ENCODE data around the gene RPL29.

Gene RPL29

DNA sequence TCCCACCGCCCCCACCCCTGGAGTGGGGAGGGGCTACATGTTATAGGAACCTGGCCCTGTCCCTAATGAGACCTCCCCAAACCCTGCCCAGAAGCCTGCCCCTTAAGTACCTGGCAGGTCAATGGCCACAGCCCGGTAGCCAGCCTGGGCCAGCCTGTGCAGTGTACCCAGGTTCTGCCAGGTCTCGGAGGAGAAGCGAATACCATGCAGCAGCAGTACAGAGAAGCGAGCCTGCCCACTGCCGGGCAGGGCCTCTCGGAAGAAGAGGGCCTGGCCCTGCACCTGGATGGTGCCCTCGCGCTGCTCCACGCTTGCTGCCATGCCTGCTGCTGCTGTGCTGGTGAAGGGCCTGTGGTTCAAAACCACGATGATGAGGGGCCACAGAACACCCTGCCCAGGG, 24.3 kb downstream of the RPL29 start:
- intact Hi-C loops (cut with DNase I), result no loop called here
- no peak for DNase-seq

- no peak for DNase-seq
- intact Hi-C loops (cut with DNase I), result no loop called here
Observed at GRCh38 chr3:51970606-51971300, 24.9 kb downstream of the RPL29 start.

- intact Hi-C loops (cut with DNase I), result no loop called here
- no peak for DNase-seq
Observed at GRCh38 chr3:51969841-51970240, 25.9 kb downstream of the RPL29 start.

- DNase-seq, result no peak
- intact Hi-C loops (cut with DNase I), result no loop called here
Observed at GRCh38 chr3:51968883-51969678, 26.6 kb downstream of the RPL29 start.

- DNase-seq, result peak in 10 of 42 donors; percentile 13 to 67 (median 30)
- intact Hi-C loops (cut with DNase I), result no loop called here
Observed at GRCh38 chr3:51968170-51968775, 27.4 kb downstream of the RPL29 start.

DNA sequence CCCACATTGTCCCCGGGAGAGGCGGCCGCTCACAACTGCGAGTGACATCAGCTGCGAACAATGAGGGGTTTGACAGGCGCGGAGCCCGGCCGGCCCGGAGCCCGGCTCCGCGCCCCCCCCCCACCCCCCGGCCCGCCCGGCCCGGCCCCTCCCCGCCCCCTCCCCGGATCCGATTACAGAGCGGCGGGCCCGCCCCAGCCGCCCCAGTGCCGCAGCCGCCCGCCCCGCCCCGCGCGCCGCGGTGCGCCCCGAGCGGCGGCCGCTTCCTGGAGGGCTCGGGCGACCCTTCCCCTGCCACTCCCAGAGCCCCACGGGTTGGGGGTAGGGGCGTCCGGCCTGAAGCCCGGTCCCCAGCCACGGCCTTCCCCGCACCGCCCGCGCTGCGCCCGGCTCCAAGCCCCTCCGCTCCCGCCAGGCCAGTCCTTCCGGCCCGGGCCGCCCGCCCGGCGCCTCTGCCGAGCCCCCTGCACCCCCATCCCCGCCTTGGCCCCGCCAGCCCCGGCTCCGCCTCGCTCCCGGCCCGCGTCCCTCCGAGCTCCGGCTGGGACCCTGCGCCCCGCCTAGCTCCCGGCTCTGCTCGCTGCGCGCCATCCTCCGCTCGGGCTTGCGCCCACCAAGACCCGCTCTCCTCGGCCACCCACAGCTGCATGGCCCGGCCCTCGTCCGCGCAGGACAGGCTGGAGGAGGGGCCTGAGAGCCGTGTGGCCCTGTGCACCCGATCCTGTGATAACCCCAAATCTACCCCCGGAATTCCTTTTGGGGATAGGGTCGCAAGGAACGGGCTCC, 28.1 kb downstream of the RPL29 start, which contains the start of gene PCBP4:
TSS of gene PCBP4 (minus strand) at position 71 of the 786 bp plus-strand sequence. CDS start 6,214 bp downstream, outside the sequence.
- DNase-seq, result peak; percentile 74 to 94 (median 86)
- intact Hi-C loops (cut with DNase I), result no loop called here

- DNase-seq, result peak in 1 of 42 donors; percentile 47
- intact Hi-C loops (cut with DNase I), result no loop called here
Observed at GRCh38 chr3:51966922-51967383, 28.7 kb downstream of the RPL29 start.

DNA sequence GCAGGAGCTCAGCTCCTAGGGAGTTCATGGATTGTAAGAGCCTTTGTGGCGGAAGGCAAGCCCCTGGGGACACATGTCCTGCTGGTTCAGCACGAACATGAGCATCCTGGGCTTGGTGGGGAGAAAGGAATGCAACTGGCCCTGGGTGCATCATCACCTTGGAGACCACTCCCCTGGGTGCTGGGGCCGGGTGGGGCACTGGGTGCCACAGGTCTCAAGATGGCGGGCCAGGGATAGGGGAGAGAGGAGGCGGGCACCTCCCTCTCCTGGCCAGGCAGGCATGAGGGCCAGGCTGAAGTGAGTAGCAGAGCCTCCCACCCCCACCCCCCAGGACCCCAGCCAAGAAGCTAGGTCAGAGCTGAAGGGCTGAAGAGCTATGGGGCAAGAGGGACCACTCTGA, 29.2 kb downstream of the RPL29 start:
- peak in 9 of 42 donors; percentile 20 to 62 (median 33) for DNase-seq
- intact Hi-C loops (cut with DNase I), result no loop called here

DNA sequence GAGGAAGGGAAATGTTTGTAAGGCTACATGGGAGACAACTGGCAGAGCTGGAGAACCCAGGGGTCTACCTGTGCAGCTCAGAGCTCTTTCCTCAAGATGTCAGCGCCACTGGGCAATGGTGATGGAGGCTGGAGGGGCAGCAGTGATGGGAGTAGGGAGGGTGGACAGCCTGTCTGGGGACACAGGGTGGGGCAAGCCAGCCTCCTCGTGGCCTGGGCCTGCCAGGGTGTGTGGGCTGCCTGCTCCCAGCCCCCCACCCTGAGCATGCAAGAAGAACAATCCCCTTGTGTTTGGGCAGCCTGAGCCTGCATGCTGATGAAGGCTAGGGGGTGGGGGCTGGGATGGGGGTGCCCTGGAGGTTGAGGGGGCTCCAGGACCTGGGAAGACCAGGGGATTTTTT, 29.7 kb downstream of the RPL29 start:
- intact Hi-C loops (cut with DNase I), result no loop called here
- peak; percentile 54 to 92 (median 82) for DNase-seq

GRCh38 chr3:51964521-51964920, 31.2 kb downstream of the RPL29 start:
- intact Hi-C loops (cut with DNase I), result no loop called here
- no peak for DNase-seq

DNA sequence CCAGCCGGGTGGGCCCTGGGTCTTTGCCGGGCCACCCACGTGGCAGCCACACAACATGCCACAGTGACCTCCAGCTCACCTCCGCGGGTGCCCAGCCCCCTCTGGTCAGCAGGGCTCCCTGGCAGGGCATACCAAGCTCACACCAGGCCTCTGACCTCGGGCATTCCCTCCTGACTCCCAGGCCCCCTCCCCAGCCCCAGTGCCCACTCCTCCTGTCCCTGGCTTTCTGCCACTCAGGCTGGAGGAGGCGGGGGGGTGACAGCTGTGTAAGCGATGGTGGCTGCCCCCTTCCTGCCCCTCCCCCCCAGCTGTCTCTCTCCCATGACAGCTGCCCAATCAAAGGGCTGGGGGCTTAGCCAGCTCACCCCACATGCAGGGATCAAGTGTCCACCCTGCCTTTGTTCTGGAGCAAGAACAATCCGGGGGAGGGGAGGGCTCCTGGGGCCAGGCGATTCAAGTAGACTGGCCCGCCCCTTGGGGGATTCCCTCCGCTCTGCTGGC, 31.7 kb downstream of the RPL29 start:
- intact Hi-C loops (cut with DNase I), result no loop called here
- peak in 36 of 42 donors; percentile 44 to 90 (median 72) for DNase-seq

- DNase-seq, result peak in 15 of 42 donors; percentile 12 to 76 (median 51)
- intact Hi-C loops (cut with DNase I), result no loop called here
Observed at GRCh38 chr3:51962854-51963530, 32.7 kb downstream of the RPL29 start.

- no peak for DNase-seq
- intact Hi-C loops (cut with DNase I), result no loop called here
Observed at GRCh38 chr3:51961602-51962569, 33.8 kb downstream of the RPL29 start.

GRCh38 chr3:51961011-51961410, 34.7 kb downstream of the RPL29 start:
- intact Hi-C loops (cut with DNase I), result no loop called here
- no peak for DNase-seq

DNA sequence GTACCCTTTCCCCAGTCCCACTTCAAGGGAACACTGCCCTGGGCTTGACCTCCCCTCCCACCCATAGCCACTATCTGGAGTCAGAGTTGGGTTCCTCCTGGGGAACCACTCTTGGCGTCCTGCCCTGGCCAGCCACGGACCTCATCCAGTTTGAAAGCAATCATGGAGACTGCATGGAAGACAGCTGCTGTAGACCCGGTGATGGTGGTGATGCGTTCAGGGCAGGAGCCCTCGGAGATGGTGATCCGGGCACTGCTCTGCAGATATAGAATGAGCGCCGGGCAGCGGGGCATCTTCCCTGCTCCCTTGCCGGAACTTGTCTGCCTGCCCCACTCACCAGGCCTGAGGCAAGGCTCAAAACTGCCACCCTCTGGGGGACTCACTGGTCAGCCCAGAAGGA, 35.3 kb downstream of the RPL29 start:
- intact Hi-C loops (cut with DNase I), result no loop called here

GRCh38 chr3:51959651-51960050, 36.0 kb downstream of the RPL29 start:
- intact Hi-C loops (cut with DNase I), result no loop called here

More for the DNA sequence above, 35.3 kb downstream of the RPL29 start:
- DNase-seq, result no peak

More at GRCh38 chr3:51959651-51960050, 36.0 kb downstream of the RPL29 start:
- no peak for DNase-seq

All from head of caudate nucleus (tissue), 42 donors.